ENCODE results near the gene CENPE. TPM values are rescaled to one million over a fixed set of nuclear protein-coding genes. Genes with fewer than 3 reads are reported as not detected.
A peak's percentile ranks its signal among the peaks of the same experiment; 100 is the strongest.

Gene CENPE
- total and polyA plus RNA-seq, 3 donors from 2014 or later, result 0.96 to 9.1 (median 6.6) TPM

- DNase-seq, result no peak
- Histone ChIP-seq H3K4me3 (no peak overlapping the region), H3K9me3 (no peaks in the 10 kb centered on the region), H3K36me3 (ENCODE audit: low read depth, missing control alignments) (no peaks in the 10 kb centered on the region), H3K4me1 (peaks cover 22% of the 10 kb centered on the region), H3K27me3 (no peaks in the 10 kb centered on the region), H3K27ac (no peak overlapping the region)
- TF ChIP-seq POLR2A (IDR thresholded peaks at IDR 0.05) (no peak), CTCF (IDR thresholded peaks at IDR 0.05) (no peak)
- WGBS, 2 donors, result 93 to 94% methylated on average over 2 of the region's 2 CpGs
- intact Hi-C loops (cut with DNase I; ENCODE audit: low total_unique reads), result no loop called here
Measured at GRCh38 chr4:103097112-103097511, 101.0 kb downstream of the CENPE start.

- intact Hi-C loops (cut with DNase I; ENCODE audit: low total_unique reads), result no loop called here
- H3K27ac ChIP-seq, result no peak overlapping the region
- no peak for TF ChIP-seq CTCF (IDR thresholded peaks at IDR 0.05)
- no peak for TF ChIP-seq POLR2A (IDR thresholded peaks at IDR 0.05)
- 69 to 70% methylated on average over 3 of the region's 3 CpGs for WGBS, 2 donors
- peaks cover 22% of the 10 kb centered on the region for H3K4me1 ChIP-seq
- no peaks in the 10 kb centered on the region for H3K9me3 ChIP-seq
- no peaks in the 10 kb centered on the region for H3K36me3 ChIP-seq (ENCODE audit: low read depth, missing control alignments)
- no peak overlapping the region for H3K4me3 ChIP-seq
- DNase-seq, result no peak
- no peaks in the 10 kb centered on the region for H3K27me3 ChIP-seq
Measured at GRCh38 chr4:103095080-103095479, 103.1 kb downstream of the CENPE start.

- DNase-seq, result no peak
- H3K4me3 ChIP-seq, result no peak overlapping the region
- H3K9me3 ChIP-seq, result no peaks in the 10 kb centered on the region
- no peak for TF ChIP-seq CTCF (IDR thresholded peaks at IDR 0.05)
- peaks cover 2% of the 10 kb centered on the region for H3K4me1 ChIP-seq
- H3K27me3 ChIP-seq, result no peaks in the 10 kb centered on the region
- no peaks in the 10 kb centered on the region for H3K36me3 ChIP-seq (ENCODE audit: low read depth, missing control alignments)
- H3K27ac ChIP-seq, result no peak overlapping the region
- intact Hi-C loops (cut with DNase I; ENCODE audit: low total_unique reads), result no loop called here
Measured at GRCh38 chr4:103092245-103092644, 105.9 kb downstream of the CENPE start.

GRCh38 chr4:103091601-103092223 lies 106.4 kb downstream of the CENPE start:
- WGBS, 2 donors, result 62 to 66% methylated on average over 3 of the region's 3 CpGs
- intact Hi-C loops (cut with DNase I; ENCODE audit: low total_unique reads), result no loop called here
- Histone ChIP-seq H3K27me3 (no peaks in the 10 kb centered on the region), H3K27ac (no peak overlapping the region), H3K4me3 (no peak overlapping the region), H3K36me3 (ENCODE audit: low read depth, missing control alignments) (no peaks in the 10 kb centered on the region), H3K9me3 (no peaks in the 10 kb centered on the region), H3K4me1 (no peaks in the 10 kb centered on the region)
- TF ChIP-seq POLR2A (IDR thresholded peaks at IDR 0.05) (no peak), CTCF (IDR thresholded peaks at IDR 0.05) (peak in 1 of 3 experiments; percentile 5)
- DNase-seq, result peak; percentile 33

- TF ChIP-seq POLR2A (IDR thresholded peaks at IDR 0.05) (no peak), CTCF (IDR thresholded peaks at IDR 0.05) (no peak)
- H3K36me3 ChIP-seq (ENCODE audit: low read depth, missing control alignments), result no peaks in the 10 kb centered on the region
- no peak overlapping the region for H3K4me3 ChIP-seq
- intact Hi-C loops (cut with DNase I; ENCODE audit: low total_unique reads), result no loop called here
- no peaks in the 10 kb centered on the region for H3K27me3 ChIP-seq
- WGBS, 2 donors, result 82 to 91% methylated on average over 2 of the region's 2 CpGs
- H3K4me1 ChIP-seq, result no peaks in the 10 kb centered on the region
- H3K27ac ChIP-seq, result no peak overlapping the region
- DNase-seq, result no peak
- H3K9me3 ChIP-seq, result no peaks in the 10 kb centered on the region
Measured at GRCh38 chr4:103089481-103089880, 108.7 kb downstream of the CENPE start.

Data from testis (tissue), 3 donors.